ENCODE measurements around the gene GEMIN5. TPM values are rescaled to one million over a fixed set of nuclear protein-coding genes. Genes with fewer than 3 reads are reported as not detected.

Gene GEMIN5
- total and polyA plus RNA-seq, 11 donors, result 4.1 to 19.3 (median 15.2) TPM

DNA sequence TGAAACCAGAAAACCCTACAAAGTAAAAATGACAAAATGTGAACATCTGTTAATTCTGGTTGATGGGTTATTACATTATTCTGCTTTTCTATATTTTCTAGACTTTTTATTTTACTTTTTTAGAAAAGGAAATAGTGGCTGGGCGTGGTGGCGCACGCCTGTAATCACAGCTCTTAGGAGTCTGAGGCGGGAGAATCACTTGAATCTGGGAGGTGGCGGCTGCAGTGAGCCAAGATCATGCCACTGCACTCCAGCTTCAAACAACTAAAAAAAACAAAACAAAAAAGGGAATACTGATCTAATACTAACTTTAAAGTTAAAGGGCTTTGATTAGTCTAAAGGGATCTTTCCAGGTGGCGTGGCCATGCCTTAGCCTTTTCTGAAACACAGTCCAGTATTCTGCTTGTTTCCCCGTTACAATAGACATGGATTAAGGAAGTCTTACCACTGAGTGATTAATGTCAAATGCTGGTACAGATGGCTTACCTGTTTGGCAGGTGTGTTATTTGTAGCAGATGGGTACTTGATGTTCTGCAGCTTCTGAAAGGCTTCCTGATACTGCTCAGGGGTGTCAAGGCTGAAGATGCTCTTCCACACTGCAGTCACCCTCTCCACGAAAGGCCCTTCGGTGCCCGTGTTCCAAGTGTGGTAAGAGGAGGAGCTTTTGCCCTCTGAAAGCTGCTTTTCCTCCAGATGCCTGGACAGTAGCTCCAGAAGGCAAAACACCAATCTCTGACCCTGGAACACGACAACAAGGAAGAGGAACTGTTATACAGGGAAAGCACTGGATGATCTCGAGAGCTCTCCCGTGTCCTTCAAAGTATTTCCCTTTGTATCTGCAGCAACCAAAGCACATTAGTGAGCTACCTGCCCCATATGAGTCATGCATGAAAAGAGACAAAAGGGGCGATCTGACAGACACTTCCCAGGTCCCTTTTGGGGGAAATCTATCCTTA lies 42.1 kb downstream of the GEMIN5 start:
- Histone ChIP-seq H3K4me3 (no peak overlapping the region), H3K27me3 (no peaks in the 10 kb centered on the region), H3K36me3 (peaks cover 5 to 100% (median 99%) of the 10 kb centered on the region in 9 donors), H3K4me1 (no peaks in the 10 kb centered on the region), H3K9me3 (no peaks in the 10 kb centered on the region), H3K27ac (no peak overlapping the region)
- 82 to 89% (median 87%) methylated on average over 14 of the region's 14 CpGs for WGBS, 4 donors
- ATAC-seq, result no peak
- DNase-seq, result no peak
- intact Hi-C loops (cut with DNase I), result loop anchor here in 1 of 10 donors (10.0 kb wide), 1 partner anchor 81 kb away; no protein-coding TSS in a partner anchor
- TF ChIP-seq POLR2A (IDR thresholded peaks at IDR 0.05), result no peak
- TF ChIP-seq, protein P1, sequence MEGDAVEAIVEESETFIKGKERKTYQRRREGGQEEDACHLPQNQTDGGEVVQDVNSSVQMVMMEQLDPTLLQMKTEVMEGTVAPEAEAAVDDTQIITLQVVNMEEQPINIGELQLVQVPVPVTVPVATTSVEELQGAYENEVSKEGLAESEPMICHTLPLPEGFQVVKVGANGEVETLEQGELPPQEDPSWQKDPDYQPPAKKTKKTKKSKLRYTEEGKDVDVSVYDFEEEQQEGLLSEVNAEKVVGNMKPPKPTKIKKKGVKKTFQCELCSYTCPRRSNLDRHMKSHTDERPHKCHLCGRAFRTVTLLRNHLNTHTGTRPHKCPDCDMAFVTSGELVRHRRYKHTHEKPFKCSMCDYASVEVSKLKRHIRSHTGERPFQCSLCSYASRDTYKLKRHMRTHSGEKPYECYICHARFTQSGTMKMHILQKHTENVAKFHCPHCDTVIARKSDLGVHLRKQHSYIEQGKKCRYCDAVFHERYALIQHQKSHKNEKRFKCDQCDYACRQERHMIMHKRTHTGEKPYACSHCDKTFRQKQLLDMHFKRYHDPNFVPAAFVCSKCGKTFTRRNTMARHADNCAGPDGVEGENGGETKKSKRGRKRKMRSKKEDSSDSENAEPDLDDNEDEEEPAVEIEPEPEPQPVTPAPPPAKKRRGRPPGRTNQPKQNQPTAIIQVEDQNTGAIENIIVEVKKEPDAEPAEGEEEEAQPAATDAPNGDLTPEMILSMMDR (IDR thresholded peaks at IDR 0.05), result no peak

DNA sequence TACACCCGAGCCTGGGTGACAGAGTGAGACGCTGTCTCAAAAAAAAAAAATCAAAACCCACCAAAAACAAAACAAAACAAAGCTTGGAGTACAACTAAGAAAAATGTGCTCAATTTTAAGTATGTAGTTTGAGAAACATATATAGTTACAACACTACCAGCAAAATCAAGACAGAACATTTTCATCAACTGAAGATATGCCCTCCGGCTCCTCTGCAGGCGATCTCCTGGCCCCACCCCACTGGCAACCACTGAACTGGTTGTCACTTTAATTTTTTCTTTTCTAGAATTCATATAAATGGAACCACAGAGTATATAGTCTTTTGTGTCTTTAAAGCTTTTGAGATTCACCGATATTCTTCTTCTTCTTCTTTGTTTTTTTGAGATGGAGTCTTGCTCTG lies 44.6 kb downstream of the GEMIN5 start:
- peaks cover 5 to 100% (median 99%) of the 10 kb centered on the region in 9 donors for H3K36me3 ChIP-seq
- H3K27ac ChIP-seq, result no peak overlapping the region
- 77 to 88% (median 87%) methylated on average over 5 of the region's 5 CpGs for WGBS, 4 donors
- TF ChIP-seq POLR2A (IDR thresholded peaks at IDR 0.05), result no peak
- TF ChIP-seq, protein P1 (IDR thresholded peaks at IDR 0.05), result no peak
- ATAC-seq (no peak), DNase-seq (no peak)
- H3K4me1 ChIP-seq, result no peaks in the 10 kb centered on the region
- H3K27me3 ChIP-seq, result no peaks in the 10 kb centered on the region
- H3K9me3 ChIP-seq, result peaks cover 0 to 1% (median 0%) of the 10 kb centered on the region in 12 donors
- intact Hi-C loops (cut with DNase I), result loop anchor here in 1 of 10 donors (10.0 kb wide), 1 partner anchor 79 kb away; no protein-coding TSS in a partner anchor
- H3K4me3 ChIP-seq, result no peak overlapping the region

DNA sequence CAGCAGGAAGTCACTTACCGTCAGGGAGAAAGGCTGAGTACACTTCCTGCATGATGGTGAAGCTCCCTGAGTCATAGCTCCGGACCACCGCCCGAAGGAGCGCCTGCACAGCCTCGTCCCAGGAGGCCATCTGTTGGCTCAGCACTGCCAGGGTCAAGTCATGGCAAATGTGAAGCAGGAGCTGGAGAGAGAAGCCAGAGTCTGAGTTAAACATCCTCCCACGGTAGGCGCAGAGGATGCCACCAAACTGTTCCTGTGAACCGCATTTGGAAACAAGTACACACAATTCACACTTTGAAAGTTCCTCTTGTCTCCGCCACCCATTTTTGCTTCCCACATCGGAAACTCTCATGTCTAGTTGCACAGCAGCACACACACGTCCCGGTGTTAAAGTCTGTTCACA lies 45.6 kb downstream of the GEMIN5 start:
- WGBS, 4 donors, result 70 to 85% (median 74%) methylated on average over 13 of the region's 13 CpGs
- peak in 1 of 5 donors; percentile 58 for DNase-seq
- TF ChIP-seq POLR2A (IDR thresholded peaks at IDR 0.05), result no peak
- TF ChIP-seq, protein P1 (IDR thresholded peaks at IDR 0.05), result no peak
- no peak overlapping the region for H3K4me3 ChIP-seq
- no peaks in the 10 kb centered on the region for H3K27me3 ChIP-seq
- intact Hi-C loops (cut with DNase I), result loop anchor here in 1 of 10 donors (10.0 kb wide), 1 partner anchor 78 kb away; no protein-coding TSS in a partner anchor
- H3K4me1 ChIP-seq, result no peaks in the 10 kb centered on the region
- H3K27ac ChIP-seq, result no peak overlapping the region
- H3K36me3 ChIP-seq, result peaks cover 5 to 100% (median 99%) of the 10 kb centered on the region in 9 donors
- ATAC-seq, result peak in 3 of 4 donors; percentile 65 to 84 (median 69)
- H3K9me3 ChIP-seq, result peaks cover 0 to 9% (median 0%) of the 10 kb centered on the region in 12 donors

DNA sequence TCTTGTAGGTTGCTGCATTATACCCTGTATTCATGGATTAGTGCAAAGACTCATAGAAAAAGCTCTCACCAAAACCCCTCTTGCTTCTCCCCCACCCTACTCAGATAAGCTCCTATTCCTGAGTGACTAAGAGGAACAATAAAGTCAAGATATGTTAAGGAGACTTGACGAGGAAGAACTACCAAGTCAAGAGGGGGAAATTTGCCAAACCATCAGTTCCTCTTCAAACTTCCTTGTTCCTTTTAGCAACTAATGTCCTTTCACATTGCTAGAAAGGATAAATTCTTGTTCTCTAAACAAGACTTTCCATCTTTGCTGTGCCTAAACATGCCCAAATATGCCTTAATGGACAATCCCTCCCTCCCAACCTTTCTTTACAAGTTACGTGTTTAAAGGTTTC lies 52.6 kb downstream of the GEMIN5 start:
- no peak for DNase-seq
- H3K36me3 ChIP-seq, result peaks cover 6 to 58% (median 46%) of the 10 kb centered on the region in 9 donors
- TF ChIP-seq, protein P1 (IDR thresholded peaks at IDR 0.05), result no peak
- TF ChIP-seq POLR2A (IDR thresholded peaks at IDR 0.05), result no peak
- H3K27me3 ChIP-seq, result no peaks in the 10 kb centered on the region
- H3K4me3 ChIP-seq, result no peak overlapping the region
- no peak overlapping the region for H3K27ac ChIP-seq
- peaks cover 0 to 15% (median 4%) of the 10 kb centered on the region in 12 donors for H3K4me1 ChIP-seq
- H3K9me3 ChIP-seq, result peaks cover 0 to 34% (median 19%) of the 10 kb centered on the region in 12 donors
- intact Hi-C loops (cut with DNase I), result no loop called here
- no peak for ATAC-seq
- 88 to 96% (median 92%) methylated on average over 2 of the region's 2 CpGs for WGBS, 4 donors
